Tongue (tissue), 2 donors: ENCODE data around the gene HTR1D. TPM values are rescaled to one million over a fixed set of nuclear protein-coding genes. Genes with fewer than 3 reads are reported as not detected.
"Not testable (repeated sequence)": the region's sequence is repeated elsewhere in the genome, so short reads cannot be mapped to it uniquely, and the experiment has no call there.

Experiments
- DNase-seq: peaks from one replicate; pipeline ENCODE4 v3.0.0-alpha.2; 2015
- total RNA-seq: library from RNA; depleted of rRNA; stranded (reverse); fragments of >200 nt; gene quantifications from one replicate; pipeline ENCODE4 v1.2.3, GENCODE V29; 2014

HTR1D gene, protein sequence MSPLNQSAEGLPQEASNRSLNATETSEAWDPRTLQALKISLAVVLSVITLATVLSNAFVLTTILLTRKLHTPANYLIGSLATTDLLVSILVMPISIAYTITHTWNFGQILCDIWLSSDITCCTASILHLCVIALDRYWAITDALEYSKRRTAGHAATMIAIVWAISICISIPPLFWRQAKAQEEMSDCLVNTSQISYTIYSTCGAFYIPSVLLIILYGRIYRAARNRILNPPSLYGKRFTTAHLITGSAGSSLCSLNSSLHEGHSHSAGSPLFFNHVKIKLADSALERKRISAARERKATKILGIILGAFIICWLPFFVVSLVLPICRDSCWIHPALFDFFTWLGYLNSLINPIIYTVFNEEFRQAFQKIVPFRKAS
- not detected for total RNA-seq

DNA sequence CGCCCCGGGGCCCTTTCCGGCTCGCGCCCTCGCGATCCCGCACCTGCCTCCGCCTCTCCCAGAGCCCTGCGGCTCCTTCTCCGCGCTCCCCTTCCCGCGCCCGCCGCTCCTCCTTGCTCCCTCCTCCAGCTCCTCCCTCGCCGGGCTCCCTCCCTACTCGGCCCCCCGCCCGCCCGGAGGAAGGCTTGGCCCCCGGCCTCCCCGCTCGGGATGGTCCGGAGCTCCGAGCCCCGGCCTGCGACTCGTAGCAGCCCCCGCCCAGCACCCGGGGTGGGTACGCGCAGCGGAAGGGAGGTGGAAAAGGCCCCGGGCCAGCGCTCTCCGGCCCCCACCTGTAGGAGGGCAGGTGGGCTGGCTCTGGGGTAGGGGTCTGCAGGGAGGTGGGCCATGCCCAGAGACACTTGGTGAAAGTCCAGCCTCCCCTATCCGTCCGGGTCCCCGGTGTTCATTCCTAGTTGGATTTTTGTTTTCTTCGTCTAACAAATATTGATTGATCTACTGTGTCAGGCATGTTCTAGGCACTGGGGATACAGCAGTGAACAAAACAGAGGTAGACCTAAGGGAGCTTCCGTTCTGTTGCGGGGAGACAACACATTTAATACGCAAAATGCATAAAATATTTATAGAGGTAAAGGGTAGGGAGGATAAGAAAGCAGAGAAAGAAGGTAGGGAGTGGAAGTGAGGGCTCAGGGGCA, at the start of gene HTR1D:
HTR1D (minus strand) TSS at position 82 of the 695 bp plus-strand sequence. CDS start 23,283 bp downstream, outside the sequence.
- DNase-seq: peak; percentile 45

- DNase-seq: no peak
Measured at GRCh38 chr1:23263380-23263887, 46.1 kb upstream of the HTR1D start.

DNA sequence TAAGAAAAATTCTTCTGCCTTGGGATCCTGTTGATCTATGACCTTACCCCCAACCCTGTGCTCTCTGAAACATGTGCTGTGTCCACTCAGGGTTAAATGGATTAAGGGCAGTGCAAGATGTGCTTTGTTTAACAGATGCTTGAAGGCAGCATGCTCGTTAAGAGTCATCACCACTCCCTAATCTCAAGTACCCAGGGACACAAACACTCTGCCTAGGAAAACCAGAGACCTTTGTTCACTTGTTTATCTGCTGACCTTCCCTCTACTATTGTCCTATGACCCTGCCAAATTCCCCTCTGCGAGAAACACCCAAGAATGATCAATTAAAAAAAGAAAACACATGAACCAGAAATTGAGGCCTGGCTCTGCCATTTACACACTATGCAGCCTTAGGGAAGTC, 40.8 kb upstream of the HTR1D start:
- not testable (repeated sequence) for DNase-seq

DNA sequence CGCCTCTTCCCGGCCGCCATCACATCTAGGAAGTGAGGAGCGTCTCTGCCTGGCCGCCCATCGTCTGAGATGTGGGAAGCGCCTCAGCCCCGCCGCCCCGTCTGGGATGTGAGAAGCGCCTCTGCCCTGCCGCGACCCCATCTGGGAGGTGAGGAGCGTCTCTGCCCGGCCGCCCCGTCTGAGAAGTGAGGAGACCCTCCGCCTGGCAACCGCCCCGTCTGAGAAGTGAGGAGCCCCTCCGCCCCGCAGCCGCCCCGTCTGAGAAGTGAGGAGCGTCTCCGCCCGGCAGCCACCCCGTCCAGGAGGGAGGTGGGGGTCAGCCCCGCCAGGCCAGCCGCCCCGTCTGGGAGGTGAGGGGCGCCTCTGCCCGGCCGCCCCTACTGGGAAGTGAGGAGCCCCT, 40.1 kb upstream of the HTR1D start:
- not testable (repeated sequence) for DNase-seq

DNA sequence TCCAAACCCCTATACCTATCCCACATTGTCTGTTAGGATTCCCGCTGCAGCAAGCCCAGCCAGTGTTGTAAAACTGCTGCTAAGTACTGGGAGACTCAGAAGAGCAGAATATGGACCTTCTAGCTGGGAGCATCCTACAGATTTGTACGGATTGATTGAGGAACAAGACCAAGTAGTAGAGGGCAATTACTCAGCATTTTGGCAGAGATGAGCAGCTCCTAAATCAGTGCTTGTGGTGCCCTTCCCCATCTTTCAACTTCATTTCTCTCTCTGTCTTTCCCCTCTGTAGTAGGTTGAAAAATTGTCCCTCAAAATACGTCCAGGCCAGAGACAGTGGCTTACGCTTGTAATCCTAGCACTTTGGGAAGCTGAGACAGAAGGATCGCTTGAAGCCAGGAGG, 37.3 kb upstream of the HTR1D start:
- no peak for DNase-seq

GRCh38 chr1:23251812-23252211, 34.5 kb upstream of the HTR1D start:
- DNase-seq: no peak

- peak; percentile 85 for DNase-seq
Measured at GRCh38 chr1:23249787-23250454, 32.6 kb upstream of the HTR1D start.

DNA sequence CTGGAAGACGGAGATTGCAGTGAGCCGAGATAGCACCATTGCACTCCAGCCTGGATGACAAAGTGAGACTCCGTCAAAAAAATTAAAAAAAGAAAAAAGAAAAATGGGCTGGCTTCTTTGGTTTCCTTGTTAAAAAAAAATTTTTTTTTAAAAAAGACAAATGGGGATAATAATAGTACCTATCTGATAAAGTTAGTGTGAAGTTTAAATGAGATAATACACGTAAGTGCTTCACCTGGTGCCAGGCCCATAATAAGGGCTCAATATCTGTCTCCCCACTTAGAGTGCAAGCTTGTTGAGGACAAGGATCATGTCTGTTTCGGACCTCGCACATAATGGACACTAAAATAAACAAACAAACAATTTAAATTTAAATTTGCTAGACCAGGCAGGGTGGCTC, 30.0 kb upstream of the HTR1D start:
- no peak for DNase-seq

- no peak for DNase-seq
Measured at GRCh38 chr1:23246274-23246673, 29.0 kb upstream of the HTR1D start.

DNA sequence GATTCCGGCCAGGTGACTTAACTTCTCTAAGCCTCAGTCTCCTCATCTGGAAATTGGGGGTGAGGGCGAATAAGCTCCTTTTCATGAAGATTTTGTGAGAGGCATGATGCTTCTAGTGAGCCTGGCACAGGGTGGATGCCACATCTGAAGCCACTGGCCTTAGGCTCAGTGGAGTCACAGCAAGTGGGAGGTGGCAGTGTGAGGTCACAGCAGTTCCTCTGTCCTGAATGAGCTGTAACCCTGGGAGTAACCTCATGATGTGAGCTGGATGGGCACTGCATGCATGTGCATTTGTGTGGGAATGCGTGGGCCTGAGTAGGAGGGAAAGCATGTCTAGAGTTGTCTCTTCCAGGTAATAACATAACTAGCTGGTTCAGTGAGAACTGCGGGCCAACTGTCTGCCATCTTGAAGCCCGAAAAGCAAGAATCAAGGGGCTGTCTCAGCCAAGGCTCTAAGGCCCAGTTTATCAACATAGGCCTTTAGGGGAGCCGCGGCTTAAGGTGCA, 27.0 kb upstream of the HTR1D start:
- DNase-seq: no peak

DNA sequence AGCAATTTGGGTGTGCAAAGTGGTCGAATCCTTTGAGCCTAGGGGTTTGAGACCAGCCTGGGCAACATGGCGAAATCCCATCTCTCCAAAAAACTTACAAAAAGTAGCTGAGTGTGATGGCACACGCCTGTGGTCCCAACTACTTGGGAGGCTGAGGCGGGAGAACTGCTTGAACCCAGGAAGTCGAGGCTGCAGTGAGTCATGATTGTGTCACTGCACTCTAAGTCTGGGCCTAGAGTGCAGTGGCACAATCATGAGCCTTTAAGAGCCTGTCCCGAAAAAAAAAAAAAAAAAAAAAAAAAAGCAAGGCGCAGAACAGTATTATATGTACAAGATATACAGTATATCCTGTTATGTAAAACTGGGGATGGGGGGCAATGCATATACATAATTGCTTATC, 25.1 kb upstream of the HTR1D start:
- no peak for DNase-seq

DNA sequence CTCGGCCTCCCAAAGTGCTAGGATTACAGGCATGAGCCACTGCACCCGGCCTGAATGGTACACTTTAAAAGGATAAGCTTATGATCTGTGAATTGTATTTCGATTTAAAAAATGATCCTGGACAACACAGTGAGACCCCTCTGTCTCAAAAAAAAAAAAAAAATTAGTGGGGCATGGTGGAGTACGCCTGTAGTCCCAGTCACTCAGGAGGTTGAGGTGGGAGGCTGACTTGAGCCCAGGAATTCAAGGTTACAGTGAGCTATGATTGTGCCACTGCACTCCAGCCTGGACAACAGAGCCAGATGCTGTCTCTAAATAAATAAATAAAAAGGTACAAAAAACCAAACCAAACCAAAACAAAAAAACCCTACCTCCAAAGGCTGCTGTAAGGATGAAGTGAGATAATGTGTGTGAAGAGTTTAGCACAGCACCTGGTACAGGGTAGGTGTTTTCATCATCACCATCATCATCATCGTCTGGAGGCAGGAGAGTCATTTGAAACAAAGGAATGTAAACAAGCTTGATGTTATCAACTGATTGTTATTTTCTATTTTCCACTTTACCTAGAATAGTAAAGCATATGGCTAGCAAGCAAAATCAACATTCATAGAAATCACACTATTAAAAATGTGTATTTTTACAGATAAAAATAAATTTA, 22.5 kb upstream of the HTR1D start:
- no peak for DNase-seq

GRCh38 chr1:23238565-23238964, 21.3 kb upstream of the HTR1D start:
- no peak for DNase-seq

- DNase-seq: no peak
Measured at GRCh38 chr1:23237508-23237907, 20.2 kb upstream of the HTR1D start.

GRCh38 chr1:23227806-23228205, 10.5 kb upstream of the HTR1D start:
- DNase-seq: no peak

DNA sequence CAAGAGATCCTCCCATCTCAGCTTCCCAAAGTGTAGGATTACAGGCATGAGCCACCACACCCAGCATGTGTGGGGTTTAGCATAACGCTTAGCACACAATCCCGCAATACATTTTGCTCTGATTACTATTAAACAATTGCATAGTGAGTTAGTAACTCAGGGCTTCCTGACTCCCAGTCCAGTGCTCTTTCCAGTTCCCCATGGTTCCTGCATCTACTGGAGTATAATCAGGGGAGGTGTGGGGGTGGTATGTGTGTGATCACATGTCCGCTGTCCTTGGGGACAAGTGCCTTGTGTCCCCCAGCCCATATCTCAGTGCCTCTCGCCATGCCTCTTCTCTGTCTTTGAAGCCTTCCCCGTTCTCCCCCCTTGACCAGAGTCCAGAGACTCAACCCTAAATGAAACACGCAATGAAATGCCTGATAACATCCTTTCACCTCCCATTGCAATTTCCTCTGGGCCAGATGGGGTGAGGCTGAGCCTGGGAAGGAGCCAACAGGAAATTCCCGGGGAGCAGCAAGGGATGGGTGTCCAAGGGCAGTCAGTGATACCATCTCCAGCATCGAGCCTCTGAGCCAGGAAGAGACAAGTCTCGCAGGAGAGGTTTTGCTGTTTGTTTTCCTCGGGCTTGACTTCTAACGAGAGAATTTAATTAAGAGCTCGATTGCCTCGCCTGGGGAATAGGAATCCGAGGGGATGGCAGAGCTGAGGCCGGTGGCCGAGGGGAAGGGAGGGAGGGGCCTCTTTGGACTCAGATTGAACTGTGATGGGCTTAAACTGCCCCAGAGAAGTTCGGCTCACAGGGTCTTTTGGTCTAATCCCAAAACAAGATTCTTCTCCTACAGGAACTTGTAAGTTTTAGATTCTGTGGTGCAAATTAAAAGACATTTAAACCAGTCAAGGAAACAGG, 7.7 kb upstream of the HTR1D start:
- DNase-seq: no peak

- not testable (repeated sequence) for DNase-seq
Measured at GRCh38 chr1:23223963-23224362, 6.7 kb upstream of the HTR1D start.

DNA sequence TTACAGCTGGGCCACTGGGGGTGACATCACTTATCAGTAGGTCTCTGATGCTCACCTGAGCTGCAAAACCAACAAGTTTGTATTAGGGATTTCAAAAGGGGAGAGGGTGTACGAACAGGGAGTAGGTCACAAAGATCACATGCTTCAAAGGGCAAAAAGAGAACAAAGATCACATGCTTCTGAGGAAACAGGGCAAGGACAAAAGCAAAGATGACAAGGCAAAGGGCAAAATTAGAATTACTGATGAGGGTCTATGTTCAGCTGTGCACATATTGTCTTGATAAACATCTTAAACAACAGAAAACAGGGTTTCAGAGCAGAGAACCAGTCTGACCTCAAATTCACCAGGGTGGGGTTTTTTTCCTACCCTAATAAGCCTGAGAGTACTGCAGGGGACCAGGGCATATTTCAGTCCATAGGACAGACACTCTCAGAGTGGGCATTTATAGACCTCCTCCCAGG, 6.2 kb upstream of the HTR1D start:
- not testable (repeated sequence) for DNase-seq

DNA sequence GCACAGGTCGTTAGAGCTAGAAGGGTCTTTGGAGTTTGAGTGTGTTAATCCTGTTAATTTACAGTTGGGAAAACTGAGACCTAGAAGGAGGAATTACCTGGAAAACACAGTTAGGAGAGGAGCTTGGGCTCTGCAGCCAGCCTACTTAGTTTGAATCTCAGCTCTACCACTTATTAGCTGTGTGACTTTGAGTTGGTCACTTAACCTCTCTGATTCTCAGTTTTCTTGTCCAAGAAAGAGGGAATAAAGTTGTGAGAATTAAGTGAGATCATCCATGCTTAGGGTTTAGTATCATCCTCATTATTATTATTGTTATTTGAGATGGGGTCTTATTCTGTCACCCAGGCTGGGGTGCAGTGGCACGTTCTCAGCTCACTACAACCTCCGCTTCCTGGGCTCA, 5.4 kb upstream of the HTR1D start:
- no peak for DNase-seq

GRCh38 chr1:23222331-23222730, 5.0 kb upstream of the HTR1D start:
- DNase-seq: no peak

DNA sequence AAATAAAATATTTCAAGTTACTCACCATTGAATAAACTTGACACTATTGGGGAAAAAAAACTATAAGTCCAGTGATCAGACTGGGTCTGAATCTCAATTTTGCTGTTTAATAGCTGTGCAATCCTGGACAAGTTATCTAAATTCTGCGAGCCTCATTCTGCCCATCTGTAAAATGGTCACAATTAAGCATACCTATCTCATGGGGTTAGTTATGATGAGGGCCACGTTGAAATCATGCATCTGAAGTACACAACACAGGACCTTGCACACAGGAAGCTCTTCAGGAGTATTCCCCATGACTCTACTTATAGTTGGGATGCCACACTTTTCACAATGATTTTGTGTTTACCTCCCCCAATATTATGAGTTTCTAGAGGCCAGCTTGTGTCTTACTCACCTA, 3.8 kb upstream of the HTR1D start:
- DNase-seq: no peak
